Stimulated activated CD4-positive, alpha-beta T cell treated with anti-CD3 and anti-CD28 coated beads, Interleukin-1b, Interleukin-23, amount 100 ng/mL, for 24 hours (primary cell): ENCODE results near the gene NKAIN2.
"Not testable (repeated sequence)": the region's sequence is repeated elsewhere in the genome, so short reads cannot be mapped to it uniquely, and the experiment has no call there.

Experiments used
- DNase-seq, 4 experiments: peaks; one replicate each; pipeline ENCODE4 v3.0.0-alpha.2; 2020; ENCODE audit warnings: low read depth in 4 of 4, low spot score in 1 of 4

Gene NKAIN2

GRCh38 chr6:124420116-124420840 is 616.6 kb downstream of the NKAIN2 start:
- DNase-seq: no peak

GRCh38 chr6:124423621-124424020 is 620.0 kb downstream of the NKAIN2 start:
- no peak for DNase-seq

GRCh38 chr6:124430740-124431318 is 627.2 kb downstream of the NKAIN2 start:
- no peak for DNase-seq

DNA sequence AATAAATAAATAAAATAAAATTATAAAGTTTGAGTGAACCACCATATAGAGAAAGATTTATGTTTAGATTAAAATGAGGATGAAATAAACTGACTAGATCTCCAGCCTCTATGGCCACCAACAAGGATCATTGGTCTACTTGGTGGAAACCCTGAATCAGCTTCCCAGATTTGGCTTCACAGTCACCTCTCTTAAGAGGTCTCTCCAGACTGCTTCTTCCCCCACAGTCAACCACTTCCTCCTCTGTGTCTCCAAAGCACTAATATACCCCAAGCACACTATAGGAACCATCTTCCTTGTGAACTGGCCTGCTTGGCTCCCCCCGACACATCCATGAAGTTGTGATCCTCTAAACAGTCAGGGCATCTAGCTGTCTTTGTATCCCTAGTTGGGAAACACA is 629.0 kb downstream of the NKAIN2 start:
- DNase-seq: no peak

- no peak for DNase-seq
Measured at GRCh38 chr6:124433387-124434160, 629.9 kb downstream of the NKAIN2 start.

DNA sequence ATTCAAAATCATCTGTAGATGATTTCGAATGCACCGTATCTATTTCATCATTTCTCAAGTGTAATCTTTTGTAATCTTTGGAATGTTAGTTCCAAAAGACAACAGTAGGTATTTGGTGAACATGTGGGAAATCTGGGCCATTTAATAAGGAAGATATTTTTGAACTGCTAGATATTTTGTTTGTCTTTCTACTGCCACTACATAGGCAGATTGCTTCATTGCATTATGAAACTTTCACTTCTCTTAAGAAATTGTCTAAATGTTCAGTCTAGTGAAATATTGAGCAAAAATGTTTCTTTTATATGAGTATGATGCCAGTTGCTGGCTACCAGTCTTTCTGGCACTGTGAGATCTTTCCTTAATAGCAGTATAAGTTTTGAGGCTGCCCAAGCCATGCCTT is 630.8 kb downstream of the NKAIN2 start:
- no peak for DNase-seq

DNA sequence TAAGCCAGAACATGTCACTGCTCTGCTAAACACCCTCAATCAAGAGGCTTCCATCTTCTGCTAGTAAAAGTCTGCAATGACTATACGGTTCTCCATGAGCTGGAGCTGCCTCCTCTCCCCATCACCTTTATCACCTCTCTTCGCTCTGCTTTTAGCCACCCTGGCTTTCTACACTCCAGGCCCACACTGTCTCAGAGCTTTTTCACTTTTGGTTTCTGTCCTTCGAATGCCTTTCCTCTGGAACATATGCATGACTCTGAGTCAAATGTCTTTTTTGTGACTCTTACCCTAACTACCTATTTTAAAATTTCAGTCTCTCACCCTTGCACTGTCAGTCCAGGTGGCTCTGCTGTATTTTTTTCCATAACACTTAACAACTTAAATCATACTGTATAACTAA is 633.1 kb downstream of the NKAIN2 start:
- DNase-seq: no peak

DNA sequence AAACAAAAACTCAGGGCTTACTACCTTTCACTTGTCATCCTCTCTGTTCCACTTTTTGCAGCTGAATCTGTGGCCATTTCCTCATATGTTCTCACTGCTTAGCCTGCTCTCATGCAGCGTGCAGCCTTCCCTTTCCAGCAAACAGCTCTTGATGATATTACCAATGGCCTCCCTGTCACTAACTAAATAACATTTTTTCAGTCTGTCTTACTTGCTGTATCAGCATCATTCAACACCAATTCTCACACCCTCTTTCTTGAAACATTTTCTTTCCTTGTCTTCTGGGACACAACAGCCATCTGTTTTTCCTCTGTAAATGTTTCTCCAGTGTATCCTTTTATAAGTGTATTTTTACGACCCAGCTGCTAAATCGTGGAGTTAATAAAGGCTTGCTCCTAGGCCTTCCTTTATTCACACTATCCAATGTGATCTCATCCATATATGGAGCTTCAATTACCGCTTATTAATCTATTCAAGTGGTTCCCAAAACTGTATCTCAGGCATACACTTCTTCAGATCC is 634.9 kb downstream of the NKAIN2 start:
- no peak for DNase-seq

DNA sequence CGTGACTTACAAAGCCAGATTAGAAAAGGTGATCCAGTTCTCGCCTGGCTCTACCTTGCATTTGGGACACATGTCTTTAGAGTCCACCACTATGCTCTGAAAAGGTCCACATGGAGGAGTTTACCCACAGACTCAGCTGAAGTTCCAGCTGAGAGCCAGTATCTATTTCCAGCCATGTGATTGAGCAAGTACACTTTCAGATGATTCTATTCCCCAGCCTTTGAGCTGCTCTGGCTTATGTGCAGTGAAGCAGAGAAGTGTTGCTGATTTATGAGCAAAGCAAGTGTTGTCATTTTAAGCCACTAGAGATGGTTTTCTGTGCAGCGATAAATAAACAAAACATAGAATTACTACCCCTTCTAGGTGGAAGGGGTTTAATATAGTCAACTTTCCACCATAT is 637.8 kb downstream of the NKAIN2 start:
- DNase-seq: no peak

DNA sequence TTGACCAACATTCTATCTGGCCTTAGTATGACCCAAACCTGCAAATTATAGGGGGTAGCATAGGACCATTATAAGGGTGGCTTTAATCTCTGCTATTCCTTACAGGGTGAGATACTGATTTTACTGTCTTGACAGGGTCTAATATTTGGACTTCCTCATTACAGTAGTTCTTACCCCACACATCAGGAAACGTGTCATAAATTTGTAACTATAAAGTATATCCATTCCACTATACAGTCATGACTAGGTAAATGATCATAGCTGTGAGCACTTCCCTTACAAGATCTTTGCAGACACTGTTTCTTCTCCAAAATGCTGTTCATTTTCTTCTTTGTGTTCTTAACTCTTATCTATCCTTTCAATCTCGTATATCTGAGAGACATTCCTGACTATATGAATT is 639.9 kb downstream of the NKAIN2 start:
- no peak for DNase-seq

GRCh38 chr6:124445581-124445980 is 641.9 kb downstream of the NKAIN2 start:
- DNase-seq: no peak

- no peak for DNase-seq
Measured at GRCh38 chr6:124446961-124447360, 643.3 kb downstream of the NKAIN2 start.

DNA sequence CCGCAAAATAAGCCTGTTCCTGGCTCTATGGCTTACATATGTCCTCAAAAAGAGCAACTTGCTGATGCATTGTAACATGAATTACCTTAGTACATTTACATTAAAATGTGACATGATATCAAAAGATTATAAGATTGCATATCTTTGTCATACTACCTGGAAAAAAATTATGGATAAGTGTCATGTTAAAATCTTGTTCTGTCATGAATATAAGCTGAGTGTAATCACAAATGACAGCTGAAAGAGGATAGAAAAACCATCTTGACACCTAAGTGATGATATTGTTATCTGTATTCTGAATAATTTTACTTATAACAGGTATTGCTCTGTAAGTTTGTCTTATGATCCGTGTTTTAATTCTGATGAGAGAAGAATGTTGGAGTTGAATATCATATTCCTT is 655.6 kb downstream of the NKAIN2 start:
- DNase-seq: no peak

GRCh38 chr6:124462750-124463149 is 659.1 kb downstream of the NKAIN2 start:
- DNase-seq: no peak

GRCh38 chr6:124463271-124463670 is 659.6 kb downstream of the NKAIN2 start:
- no peak for DNase-seq

DNA sequence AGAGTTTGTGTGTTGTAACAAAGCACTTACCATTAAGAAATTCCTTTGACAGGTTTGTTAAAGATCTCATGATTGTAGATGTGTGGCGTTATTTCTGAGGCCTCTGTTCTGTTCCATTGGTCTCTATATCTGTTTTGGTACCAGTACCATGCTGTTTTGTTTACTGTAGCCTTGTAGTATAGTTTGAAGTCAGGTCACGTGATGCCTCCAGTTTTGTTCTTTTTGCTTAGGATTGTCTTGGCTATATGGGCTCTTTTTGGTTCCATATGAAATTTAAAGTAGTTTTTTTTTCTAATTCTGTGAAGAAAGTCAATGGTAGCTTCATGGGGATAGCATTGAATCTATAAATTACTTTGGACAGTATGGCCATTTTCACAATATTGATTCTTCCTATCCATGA is 660.9 kb downstream of the NKAIN2 start:
- DNase-seq: not testable (repeated sequence)

DNA sequence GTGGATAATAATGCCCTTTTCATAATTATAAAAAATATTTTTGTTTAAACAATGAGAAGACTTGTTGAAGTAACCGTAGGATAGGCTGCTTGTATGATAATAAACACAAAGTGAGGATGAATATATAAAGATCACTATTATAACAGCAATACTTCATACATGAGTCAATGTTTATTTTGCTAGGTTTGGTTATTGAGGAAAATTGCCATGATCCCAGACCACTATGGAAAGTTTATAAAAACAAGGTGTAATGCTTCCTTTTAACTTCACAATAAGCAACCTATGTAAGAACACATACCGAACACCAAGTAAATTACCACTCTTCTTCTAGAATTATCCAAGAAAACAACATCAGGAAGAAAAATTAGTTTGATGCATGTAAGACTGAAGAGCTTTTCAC is 663.3 kb downstream of the NKAIN2 start:
- DNase-seq: no peak

GRCh38 chr6:124467366-124467765 is 663.7 kb downstream of the NKAIN2 start:
- DNase-seq: no peak

- no peak for DNase-seq
Measured at GRCh38 chr6:124470803-124471202, 667.1 kb downstream of the NKAIN2 start.

GRCh38 chr6:124475176-124475575 is 671.5 kb downstream of the NKAIN2 start:
- no peak for DNase-seq

DNA sequence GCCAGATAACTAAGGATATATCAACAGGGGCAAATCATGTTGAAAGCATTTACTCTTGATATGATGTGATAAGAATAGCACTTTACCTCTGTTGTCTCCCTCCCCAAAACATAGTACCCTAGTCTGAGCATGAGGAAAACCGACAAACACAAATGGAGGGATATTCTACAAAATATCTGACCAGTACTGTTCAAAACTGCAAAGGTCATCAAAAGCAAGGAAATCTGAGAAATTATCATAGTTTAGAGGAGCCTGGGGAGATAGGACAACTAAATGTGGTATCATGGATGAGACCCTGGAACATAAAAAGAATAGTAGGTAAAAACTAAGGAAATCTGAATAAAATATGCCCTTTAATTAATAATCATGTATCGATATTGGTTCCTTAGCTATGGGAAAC is 675.2 kb downstream of the NKAIN2 start:
- DNase-seq: no peak

DNA sequence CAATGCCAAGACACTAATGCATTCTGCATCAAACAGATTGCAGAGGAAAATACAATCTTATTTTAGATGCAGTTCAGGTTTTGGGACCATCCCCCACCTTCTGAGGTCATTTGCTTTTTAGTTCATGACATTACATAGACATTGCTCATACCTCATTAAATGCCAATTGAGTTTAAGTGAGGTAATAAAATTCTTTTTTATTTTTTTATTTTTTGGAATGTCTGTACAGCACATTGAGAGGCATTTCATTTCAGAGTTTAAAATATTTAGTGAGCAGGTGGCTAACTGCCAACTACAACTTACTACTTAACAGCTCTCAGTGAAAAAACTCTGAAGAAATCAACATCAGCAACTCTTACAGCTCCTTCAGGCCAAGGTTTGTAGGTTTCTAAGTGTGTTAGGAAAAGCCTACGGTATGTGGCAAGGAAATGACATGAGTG is 676.3 kb downstream of the NKAIN2 start:
- DNase-seq: no peak
